Measurements from ENCODE around the gene HAVCR1.

DNA sequence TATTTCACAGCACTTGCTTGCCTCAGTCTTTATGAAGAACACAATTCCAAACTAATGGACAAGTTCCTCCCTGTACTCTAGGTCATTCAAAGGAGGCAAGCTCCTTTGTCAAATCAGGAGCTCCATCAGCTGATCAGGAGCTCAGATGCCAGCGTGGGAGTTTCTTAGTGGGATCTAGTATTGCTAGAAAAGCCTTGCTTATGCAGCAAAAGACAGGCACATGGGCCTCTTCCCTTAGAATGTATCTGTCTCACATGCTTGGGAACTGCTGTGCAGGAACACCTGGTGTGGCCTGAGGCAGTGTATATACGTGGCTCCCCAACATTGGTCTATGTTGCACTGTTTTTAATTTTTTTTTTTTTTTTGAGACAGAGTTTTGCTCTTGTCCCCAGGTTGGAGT lies 21.4 kb upstream of the HAVCR1 start:
- TF ChIP-seq, protein P1, sequence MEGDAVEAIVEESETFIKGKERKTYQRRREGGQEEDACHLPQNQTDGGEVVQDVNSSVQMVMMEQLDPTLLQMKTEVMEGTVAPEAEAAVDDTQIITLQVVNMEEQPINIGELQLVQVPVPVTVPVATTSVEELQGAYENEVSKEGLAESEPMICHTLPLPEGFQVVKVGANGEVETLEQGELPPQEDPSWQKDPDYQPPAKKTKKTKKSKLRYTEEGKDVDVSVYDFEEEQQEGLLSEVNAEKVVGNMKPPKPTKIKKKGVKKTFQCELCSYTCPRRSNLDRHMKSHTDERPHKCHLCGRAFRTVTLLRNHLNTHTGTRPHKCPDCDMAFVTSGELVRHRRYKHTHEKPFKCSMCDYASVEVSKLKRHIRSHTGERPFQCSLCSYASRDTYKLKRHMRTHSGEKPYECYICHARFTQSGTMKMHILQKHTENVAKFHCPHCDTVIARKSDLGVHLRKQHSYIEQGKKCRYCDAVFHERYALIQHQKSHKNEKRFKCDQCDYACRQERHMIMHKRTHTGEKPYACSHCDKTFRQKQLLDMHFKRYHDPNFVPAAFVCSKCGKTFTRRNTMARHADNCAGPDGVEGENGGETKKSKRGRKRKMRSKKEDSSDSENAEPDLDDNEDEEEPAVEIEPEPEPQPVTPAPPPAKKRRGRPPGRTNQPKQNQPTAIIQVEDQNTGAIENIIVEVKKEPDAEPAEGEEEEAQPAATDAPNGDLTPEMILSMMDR (IDR thresholded peaks at IDR 0.05), result no peak
- TF ChIP-seq POLR2A (IDR thresholded peaks at IDR 0.05), result no peak
